ENCODE results near the gene LRRN4.

Gene LRRN4

GRCh38 chr20:6060213-6060612 lies 6.4 kb upstream of the LRRN4 start:
- FAIRE-seq (no peak), DNase-seq (ENCODE audit: low spot score) (no peak)

- FAIRE-seq (no peak), DNase-seq (ENCODE audit: low spot score) (no peak)
Measured at GRCh38 chr20:6058684-6059295, 4.9 kb upstream of the LRRN4 start.

DNA sequence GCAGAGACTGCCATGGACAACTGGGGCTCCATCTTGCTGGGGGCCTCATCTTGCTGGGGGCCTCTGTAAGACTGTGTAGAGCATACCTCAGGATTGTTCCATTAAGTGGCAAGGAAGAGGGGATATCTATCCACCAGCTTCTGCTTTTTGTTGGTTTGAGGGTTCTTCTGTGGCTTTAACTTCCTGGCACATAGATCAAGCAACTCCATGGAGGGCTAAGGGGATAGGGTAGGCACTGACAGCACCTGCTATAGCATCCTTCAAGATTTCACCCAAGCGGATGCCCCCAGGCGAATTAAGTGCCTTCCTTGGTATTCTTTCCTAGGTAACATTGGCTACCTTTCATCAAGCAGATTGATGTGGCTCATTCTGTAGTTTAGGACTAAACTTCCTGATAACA lies 3.8 kb upstream of the LRRN4 start:
- FAIRE-seq (no peak), DNase-seq (ENCODE audit: low spot score) (no peak)

DNA sequence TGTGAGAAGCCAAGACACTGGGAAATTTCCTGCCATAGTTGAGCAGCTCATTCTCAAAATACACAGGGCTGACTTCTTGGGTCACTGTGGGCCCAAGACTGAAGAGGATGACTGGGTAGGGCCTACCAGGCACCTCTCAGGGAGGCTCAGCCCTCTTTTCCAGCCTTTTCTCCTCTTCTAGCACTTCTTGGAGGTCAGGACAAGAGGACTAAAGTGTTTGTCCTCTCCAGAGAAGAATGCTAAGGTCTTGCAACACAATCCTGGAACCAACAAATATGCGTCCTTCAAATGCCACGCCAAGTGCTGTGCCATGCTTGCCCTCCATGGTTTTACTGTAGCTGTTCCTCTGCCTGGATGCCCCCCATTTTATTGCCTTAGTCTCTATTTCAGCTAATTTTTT lies 3.3 kb upstream of the LRRN4 start:
- DNase-seq (ENCODE audit: low spot score), result no peak
- no peak for FAIRE-seq

- peak; percentile 66 for FAIRE-seq
- peak; percentile 61 for DNase-seq (ENCODE audit: low spot score)
Measured at GRCh38 chr20:6055981-6056569, 2.2 kb upstream of the LRRN4 start.

GRCh38 chr20:6055161-6055783 lies 1.4 kb upstream of the LRRN4 start:
- peak; percentile 83 for DNase-seq (ENCODE audit: low spot score)
- no peak for FAIRE-seq

DNA sequence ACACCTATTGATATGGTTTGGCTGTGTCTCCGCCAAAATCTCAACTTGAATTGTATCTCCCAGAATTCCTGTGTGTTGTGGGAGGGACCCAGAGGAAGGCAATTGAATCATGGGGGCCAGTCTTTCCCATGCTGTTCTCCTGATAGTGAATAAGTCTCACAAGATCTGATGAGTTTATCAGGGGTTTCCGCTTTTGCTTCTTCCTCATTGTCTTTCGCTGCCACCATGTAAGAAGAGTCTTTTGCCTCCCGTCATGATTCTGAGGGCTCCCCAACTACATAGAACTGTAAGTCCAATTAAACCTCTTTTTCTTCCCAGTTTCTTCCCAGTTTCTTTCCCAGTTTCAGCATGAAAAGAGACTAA lies 810 bp upstream of the LRRN4 start:
- DNase-seq (ENCODE audit: low spot score), result peak; percentile 55
- peak; percentile 89 for FAIRE-seq

DNA sequence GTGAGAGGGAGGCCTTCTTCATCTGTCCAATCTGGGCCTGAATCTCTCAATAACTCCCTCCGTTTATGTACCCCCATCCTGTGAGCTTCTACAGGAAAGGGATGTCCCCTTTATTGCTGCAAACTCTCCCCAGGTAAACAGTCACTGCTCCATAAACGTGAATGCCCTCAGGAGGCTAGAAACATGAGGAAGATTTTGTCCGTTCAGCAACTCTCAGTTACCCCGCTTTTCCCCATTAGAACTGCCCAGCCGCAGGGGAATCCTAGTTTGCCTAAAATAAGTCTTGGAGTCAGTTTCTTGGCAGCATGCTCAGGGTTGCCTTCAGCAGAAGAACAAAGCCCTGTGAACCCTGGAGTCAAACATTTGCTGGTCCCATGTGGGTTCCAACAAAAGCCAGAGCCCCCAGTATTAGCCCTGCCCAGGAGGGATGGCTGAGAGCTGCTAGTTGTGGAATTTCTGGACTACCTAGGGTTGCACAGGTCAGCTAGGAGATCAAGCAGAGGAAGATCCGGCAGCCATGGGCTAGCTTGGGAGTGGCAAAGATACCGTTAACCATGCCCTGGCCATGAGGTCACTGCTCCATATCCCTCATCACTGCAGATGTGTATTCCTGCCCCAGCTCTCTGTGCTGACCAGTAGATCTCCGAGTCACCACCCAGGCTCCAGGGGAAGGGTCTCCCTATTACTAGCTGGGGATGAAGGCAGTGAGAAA lies 640 bp downstream of the LRRN4 start:
- DNase-seq (ENCODE audit: low spot score) (peak; percentile 32), FAIRE-seq (no peak)

GRCh38 chr20:6051505-6051904 lies 2.4 kb downstream of the LRRN4 start:
- FAIRE-seq, result peak; percentile 97
- DNase-seq (ENCODE audit: low spot score), result peak; percentile 85

- DNase-seq (ENCODE audit: low spot score), result no peak
- FAIRE-seq, result no peak
Measured at GRCh38 chr20:6048391-6048790, 5.5 kb downstream of the LRRN4 start.

- FAIRE-seq, result no peak
- no peak for DNase-seq (ENCODE audit: low spot score)
Measured at GRCh38 chr20:6046432-6046831, 7.4 kb downstream of the LRRN4 start.

GRCh38 chr20:6045566-6045965 lies 8.3 kb downstream of the LRRN4 start:
- FAIRE-seq, result no peak
- DNase-seq (ENCODE audit: low spot score), result no peak

DNA sequence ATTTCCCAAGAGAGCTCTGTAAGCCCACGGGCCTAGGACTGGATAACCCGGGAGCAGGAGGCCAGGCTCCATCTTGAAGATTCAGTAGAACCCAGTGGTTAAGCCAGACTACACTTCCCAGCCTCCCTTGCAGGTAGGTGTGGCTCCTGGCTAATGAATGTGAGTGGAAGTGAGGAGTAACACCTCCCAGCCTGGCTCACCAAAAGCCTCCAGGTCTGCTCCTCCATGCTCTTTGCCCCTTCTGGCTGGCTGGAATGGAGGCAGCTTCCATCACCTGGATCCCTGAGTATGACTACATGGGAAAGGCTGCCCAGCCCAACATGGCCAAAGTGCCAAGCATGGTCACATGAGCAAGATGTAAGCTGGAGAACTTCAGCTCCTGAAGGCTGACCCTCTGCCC lies 9.7 kb downstream of the LRRN4 start:
- DNase-seq (ENCODE audit: low spot score) (no peak), FAIRE-seq (no peak)

DNA sequence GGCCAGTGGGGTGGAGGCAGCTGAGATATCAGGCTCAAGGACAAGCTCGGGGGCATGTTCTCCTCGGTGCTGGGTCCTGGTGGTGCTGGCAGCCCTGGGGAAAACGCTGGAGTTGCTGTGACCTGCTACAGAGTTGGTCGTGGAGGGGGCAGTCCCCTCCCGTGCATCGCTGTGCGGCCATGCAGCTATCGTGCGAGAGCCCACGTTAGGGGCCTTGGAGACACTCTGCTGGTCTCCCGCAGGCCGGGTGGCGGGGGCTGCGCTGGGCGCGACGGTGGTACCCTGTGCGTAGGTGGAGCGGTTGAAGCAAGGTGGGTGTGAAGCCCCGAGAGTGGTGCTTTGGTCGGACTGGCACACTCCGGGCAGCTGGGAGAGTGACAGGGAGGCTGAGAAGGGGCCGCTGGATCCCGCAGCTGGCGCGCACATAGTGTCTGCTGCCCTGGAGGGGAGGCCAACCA lies 12.0 kb downstream of the LRRN4 start:
- FAIRE-seq (no peak), DNase-seq (ENCODE audit: low spot score) (no peak)

DNA sequence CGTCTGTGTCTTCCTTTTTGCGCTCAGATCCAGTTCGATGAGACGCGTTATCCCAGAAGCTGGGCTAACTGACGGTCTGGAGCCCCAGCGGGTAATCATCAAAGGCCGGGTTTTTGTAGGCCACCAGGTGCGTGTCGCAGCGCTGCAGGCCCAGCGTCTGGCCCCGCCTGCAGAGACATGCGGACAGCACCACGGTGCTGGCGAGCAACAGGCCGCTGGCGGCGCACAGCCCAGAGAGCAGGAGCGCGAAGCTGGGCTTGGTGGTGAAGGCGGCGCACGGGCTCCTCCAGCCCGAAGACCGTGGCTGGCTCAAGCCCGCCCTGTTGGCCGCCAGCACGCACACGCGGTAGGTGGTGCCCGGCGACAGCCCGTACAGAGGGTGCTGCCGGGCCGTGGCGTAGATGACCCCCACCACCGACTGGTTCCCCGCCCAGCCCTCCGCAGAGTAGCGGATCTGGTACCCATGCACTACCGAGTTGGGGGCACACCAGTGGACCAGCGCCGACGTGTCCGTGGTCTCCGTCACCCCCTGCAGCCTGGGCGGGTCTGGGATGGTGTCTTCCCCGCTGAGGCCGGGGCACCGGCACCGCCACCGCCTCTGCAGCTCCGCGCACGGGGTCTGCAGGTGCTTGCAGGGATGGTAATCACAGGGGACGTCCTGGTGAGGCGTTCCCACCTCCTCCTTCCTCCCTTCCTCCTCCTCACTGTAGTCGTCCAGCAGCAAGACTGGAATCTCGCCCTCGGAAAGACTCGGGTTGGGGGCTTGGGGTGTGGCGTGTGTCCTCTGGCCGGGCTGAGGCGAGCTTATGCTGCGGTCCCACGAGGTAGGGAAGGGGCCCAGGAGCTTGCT lies 12.7 kb downstream of the LRRN4 start:
- no peak for DNase-seq (ENCODE audit: low spot score)
- no peak for FAIRE-seq

GRCh38 chr20:6040540-6040939 lies 13.3 kb downstream of the LRRN4 start:
- FAIRE-seq (no peak), DNase-seq (ENCODE audit: low spot score) (no peak)

GRCh38 chr20:6039766-6040165 lies 14.1 kb downstream of the LRRN4 start:
- no peak for FAIRE-seq

DNA sequence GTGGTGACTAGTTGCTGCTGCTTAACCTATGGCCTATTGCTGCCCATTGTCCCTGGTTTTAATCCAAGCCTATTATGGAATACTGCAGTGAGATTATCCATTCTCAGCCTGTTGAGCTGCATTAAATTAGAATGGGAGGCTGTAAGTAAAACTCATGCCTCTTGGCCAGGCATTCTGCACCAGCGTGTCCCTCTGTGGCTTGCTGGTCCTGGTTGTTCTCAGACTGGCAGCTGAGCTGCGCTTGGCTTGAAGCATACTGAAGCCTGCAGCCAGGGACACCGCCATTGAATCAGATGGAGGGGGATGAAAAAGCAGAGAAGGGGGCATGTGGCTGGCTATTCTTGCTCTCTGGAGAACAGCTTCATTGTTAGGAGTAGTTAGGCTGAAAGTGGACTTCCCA lies 15.6 kb downstream of the LRRN4 start:
- DNase-seq (ENCODE audit: low spot score) (no peak), FAIRE-seq (no peak)

More at GRCh38 chr20:6039766-6040165, 14.1 kb downstream of the LRRN4 start:
- DNase-seq (ENCODE audit: low spot score), result no peak

GRCh38 chr20:6037082-6037481 lies 16.8 kb downstream of the LRRN4 start:
- no peak for FAIRE-seq
- DNase-seq (ENCODE audit: low spot score), result no peak

DNA sequence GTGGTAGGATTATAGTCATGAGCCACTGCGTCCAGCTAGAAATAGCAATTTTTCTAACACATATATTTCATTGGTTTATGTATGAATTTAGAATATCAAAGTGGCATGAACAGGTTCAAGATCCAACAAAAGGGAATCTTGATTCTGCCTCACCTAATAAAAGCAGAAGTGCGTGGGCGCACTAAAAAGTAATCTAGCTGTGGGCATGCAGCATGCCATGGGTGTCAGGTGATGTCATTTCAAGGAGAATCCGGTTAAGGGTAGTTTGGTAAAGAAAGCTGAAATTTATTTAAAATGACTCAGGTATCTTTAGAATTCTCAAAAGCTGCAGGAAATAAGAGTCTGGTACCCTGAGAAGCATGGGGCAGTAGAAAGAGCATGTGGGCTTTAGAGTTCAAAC lies 17.6 kb downstream of the LRRN4 start:
- DNase-seq (ENCODE audit: low spot score), result no peak
- FAIRE-seq, result no peak

- no peak for FAIRE-seq
- no peak for DNase-seq (ENCODE audit: low spot score)
Measured at GRCh38 chr20:6034134-6034969, 19.5 kb downstream of the LRRN4 start.
